GM12865 (cell line): ENCODE results near the gene AHDC1.
"Not testable (repeated sequence)": the region's sequence is repeated elsewhere in the genome, so short reads cannot be mapped to it uniquely, and the experiment has no call there.

Experiments used
- DNase-seq: peaks from one replicate; pipeline ENCODE4 v3.0.0; 2010; ENCODE audit warnings: low read depth
- H3K4me3 ChIP-seq: 2 replicates; pipeline ENCODE4 v1.5.1; 2011; ENCODE audit warnings: mild to moderate bottlenecking, low read depth, low read length, control low read depth
- CTCF ChIP-seq: IDR thresholded peaks from 2 replicates; pipeline ENCODE4 v1.5.1; 2011; ENCODE audit warnings: low read length, control low read depth, low read depth, inconsistent platforms; ENCODE audit not compliant: insufficient read depth; ENCODE audit errors: missing control alignments

AHDC1 gene

GRCh38 chr1:27648602-27649305 lies 44.8 kb upstream of the AHDC1 start:
- TF ChIP-seq CTCF, result no peak
- DNase-seq, result no peak
- H3K4me3 ChIP-seq, result no peak overlapping the region

DNA sequence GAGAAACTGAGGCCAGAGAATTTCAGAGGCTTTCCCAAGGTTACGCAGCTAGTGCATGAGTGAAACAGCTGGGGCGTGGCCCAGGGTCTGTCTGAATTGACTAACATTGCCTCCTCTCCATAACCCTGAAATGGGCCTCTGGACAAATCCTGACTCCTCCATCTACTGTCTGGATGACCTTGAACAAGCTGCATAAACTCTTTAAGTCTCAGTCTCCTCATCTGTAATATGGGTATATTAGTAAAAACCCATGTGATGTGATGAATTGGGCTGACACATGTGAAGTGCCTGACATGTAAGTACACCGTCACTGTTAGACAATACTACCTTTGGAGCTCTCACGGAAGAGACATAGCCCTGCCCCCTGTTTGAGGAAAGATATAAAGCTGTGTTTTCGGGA lies 43.4 kb upstream of the AHDC1 start:
- H3K4me3 ChIP-seq, result no peak overlapping the region
- no peak for DNase-seq
- no peak for TF ChIP-seq CTCF

DNA sequence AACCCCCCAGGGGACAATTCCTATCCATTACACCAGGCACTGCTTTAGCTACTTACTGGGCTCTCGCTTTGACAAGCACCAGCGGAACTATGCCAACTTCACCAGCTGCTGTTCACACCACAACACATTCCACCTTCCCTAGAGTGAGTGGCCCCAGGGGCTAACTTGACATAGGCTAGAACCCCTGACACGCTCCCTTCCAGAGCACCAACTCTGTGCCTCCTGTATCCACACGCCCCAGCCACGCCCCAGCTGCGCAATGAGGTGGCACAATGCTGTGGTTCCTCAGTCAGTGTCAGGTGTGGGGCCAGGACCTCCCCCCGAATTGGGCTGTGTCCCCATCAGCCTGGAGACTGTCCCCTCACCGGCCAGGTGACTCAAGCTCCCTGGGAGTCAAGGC lies 42.7 kb upstream of the AHDC1 start:
- H3K4me3 ChIP-seq, result no peak overlapping the region
- no peak for DNase-seq
- TF ChIP-seq CTCF, result no peak

DNA sequence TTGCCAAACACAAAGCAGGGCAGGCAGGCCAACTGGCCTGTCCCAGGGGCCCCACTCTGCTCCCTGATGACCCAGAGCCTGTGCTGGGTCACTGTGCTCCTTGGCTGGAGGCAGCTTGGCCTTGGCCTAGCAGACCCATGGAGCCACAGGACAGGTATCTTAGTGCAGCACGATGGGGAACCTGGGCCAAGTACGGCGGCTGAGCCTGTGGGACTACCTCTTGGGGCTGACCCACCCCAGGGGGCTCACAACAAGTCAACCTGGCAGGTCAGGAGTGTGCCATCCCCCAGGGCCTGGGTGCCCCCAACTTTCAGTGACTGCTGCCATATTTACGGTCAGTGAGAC lies 41.1 kb upstream of the AHDC1 start:
- TF ChIP-seq CTCF, result no peak
- DNase-seq, result no peak
- H3K4me3 ChIP-seq, result no peak overlapping the region

DNA sequence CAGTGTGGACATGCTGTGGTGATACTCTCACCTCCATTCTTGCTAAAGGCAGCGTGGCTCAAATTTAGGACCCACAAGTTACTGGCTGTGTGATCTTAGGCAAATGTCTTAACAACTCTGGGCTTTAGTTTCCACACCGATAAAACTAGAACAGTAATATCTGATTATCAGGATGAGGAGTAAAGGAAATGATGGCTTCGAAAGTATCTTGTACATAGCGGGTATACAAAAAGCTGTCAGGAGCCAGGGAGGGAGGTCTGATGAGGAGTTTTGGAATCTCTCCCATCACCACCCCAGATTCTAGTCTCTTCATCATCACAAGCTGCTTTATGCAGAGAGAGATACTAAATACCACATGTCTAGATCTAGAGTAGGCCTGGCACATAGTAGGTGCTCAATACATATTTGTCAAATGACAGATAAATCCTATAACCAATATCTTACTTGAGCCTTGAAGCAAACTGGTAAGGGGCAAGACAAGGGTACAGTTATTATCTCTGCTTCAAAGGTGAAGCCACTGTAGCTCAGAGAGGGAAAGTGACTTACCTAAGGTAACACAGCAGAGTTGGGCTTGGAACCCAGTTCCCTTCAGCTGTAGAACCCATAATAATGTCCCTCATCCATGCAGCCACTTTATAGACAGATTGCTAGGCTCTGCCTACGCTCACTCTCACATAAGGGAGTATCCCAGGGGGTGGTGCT lies 40.6 kb upstream of the AHDC1 start:
- DNase-seq, result no peak
- no peak overlapping the region for H3K4me3 ChIP-seq
- TF ChIP-seq CTCF, result no peak

DNA sequence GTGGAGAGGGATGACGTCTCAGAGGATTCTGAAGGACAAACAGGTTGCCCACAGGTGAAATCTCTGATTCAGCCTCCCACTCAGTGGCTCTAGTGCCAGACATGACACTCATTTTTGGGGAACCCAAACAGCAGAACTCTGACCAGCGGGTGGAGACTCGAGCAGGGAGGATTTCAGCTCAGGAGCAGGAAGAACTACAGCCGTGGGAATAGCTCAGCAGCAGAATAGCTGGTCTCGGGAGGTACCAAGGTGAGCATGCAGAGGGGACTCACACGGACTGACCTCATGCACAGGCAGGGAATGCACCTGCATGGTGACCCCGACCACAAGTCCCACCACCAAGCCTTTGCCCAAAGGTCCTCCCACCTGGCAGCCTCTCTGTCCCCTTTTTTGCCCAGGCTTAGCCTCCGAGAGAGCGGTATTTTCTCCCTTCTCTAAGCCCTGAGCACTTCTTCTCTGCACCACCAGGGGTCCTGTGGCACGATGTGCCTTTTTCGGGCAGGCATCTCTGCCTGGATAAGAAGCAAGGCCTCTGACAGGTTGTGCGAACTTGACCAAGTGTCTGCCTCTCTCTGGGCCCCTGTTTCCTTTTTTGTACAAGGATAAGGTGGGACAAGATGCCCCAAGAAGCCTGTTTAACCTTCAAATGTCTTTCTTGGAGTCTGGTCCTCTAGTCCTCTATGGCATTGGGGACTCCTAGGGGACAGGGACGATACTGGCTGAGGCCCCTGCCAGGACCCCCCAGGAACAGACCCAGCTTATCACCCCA lies 39.8 kb upstream of the AHDC1 start:
- TF ChIP-seq CTCF, result peak; percentile 85
- H3K4me3 ChIP-seq, result no peak overlapping the region
- peak; percentile 87 for DNase-seq

GRCh38 chr1:27640514-27640913 lies 36.6 kb upstream of the AHDC1 start:
- not testable (repeated sequence) for H3K4me3 ChIP-seq, DNase-seq
